Fibroblast of lung (primary cell): Measurements from ENCODE around the gene UNC5A.

ENCODE experiments used
- EZH2 ChIP-seq: IDR thresholded peaks from 2 replicates; pipeline ENCODE4 v1.5.1; 2012; ENCODE audit warnings: low read length, control low read depth, mild to moderate bottlenecking; ENCODE audit errors: missing control alignments
- TF ChIP-seq, protein P1 (sequence below), 2 donors: IDR thresholded peaks in 1 of 2; conservative IDR thresholded peaks in 1 of 2; 1 replicate in 1 of 2; 2 replicates in 1 of 2; pipeline ENCODE4 v1.5.1; 2011 to 2012; ENCODE audit warnings: low read length in 2 of 2, control low read depth in 1 of 2, inconsistent platforms in 1 of 2, low read depth in 1 of 2, mild to moderate bottlenecking in 1 of 2

DNA sequence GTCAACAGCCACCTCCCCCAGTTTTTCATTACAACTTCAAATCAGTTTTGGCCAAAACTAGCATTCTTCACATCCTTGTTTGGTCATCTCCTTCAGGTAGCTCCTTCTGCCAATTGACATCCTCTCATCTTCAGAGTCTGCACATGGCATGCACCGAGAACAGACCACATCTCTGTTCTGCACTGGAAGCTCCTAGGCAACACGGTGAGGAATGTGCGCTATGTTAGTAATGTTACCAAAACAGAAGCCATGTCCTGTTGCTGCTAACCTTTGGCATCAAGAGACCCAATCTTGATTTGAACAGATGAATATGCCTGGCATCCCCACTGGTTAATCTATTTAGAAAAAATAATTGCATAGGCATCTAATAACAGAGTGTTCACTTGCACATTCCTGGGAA lies 93.9 kb downstream of the UNC5A start:
- TF ChIP-seq, protein P1, sequence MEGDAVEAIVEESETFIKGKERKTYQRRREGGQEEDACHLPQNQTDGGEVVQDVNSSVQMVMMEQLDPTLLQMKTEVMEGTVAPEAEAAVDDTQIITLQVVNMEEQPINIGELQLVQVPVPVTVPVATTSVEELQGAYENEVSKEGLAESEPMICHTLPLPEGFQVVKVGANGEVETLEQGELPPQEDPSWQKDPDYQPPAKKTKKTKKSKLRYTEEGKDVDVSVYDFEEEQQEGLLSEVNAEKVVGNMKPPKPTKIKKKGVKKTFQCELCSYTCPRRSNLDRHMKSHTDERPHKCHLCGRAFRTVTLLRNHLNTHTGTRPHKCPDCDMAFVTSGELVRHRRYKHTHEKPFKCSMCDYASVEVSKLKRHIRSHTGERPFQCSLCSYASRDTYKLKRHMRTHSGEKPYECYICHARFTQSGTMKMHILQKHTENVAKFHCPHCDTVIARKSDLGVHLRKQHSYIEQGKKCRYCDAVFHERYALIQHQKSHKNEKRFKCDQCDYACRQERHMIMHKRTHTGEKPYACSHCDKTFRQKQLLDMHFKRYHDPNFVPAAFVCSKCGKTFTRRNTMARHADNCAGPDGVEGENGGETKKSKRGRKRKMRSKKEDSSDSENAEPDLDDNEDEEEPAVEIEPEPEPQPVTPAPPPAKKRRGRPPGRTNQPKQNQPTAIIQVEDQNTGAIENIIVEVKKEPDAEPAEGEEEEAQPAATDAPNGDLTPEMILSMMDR (conservative IDR thresholded peaks at IDR 0.05 in 1 of 2, IDR thresholded peaks at IDR 0.05 in 1 of 2; ENCODE audit: low read depth in 1 of 2, low read length in 2 of 2), result no peak
- no peak for TF ChIP-seq EZH2
